HEK293T (cell line): ENCODE measurements around the gene DMRTC2.

ENCODE experiments used
- ARNT ChIP-seq: fragments of 450-650 bp; IDR thresholded peaks from 2 replicates; pipeline ENCODE4 v1.6.1; 2017; ENCODE audit warnings: mild to moderate bottlenecking
- ELF4 ChIP-seq: fragments of 450-650 bp; IDR thresholded peaks from 2 replicates; pipeline ENCODE4 v1.6.1; 2017; ENCODE audit warnings: antibody characterized with exemption
- FOXA1 ChIP-seq: fragments of 450-650 bp; IDR thresholded peaks from 2 replicates; pipeline ENCODE4 v1.6.1; 2016; ENCODE audit warnings: mild to moderate bottlenecking
- FOXK2 ChIP-seq: fragments of 450-650 bp; IDR thresholded peaks from 2 replicates; pipeline ENCODE4 v1.6.1; 2016; ENCODE audit warnings: mild to moderate bottlenecking
- NFRKB ChIP-seq: fragments of 450-650 bp; IDR thresholded peaks from 2 replicates; pipeline ENCODE4 v1.6.1; 2016; ENCODE audit warnings: mild to moderate bottlenecking, moderate library complexity

DNA sequence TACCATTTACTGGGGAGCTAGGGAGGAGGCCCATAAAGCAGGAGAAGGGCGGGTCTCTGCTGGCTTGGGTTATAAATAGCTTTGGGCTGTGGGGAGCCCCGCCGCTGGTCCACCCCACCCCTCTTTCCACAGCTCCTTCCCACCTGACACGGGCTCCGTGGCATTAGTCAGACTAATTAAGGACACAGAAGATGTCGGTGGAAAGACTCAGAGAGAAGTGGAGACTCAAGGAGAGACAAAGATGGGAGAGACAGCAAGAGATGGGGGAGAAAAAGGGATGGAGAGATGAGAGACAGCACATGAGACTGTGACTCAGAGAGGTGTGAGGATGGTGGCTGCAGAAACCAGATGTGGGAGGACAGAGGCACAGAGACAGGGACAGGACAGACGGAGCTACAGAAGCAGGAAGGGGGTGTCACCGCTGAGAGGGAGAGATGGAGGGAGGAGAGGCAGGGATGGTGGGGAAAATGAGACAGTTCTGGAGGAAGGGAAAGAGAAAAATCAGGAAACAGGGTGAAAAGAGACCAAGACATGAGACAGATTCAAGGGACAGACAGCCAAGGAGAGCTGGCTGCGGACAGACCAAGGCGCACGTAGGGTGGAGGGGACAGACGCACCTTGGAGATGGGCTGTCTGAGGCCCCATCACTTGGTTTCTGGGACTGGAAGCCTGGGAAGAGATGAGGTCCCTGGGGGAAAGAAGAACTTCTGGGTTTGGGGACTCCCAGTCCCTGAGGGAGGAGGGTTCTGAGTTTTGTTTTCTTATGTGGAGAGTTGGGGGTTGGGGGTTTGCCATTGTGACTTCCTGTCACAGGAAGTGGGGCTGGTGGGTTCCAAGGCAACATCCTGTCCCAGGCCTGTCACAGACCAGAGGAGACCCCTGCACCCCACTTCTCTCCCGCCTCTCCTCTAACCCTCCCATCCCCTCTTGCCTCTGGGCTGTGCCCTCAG lies 42.2 kb downstream of the DMRTC2 start:
- TF ChIP-seq NFRKB = no peak
- no peak for TF ChIP-seq FOXK2
- TF ChIP-seq FOXA1 = no peak
- TF ChIP-seq ELF4 = no peak
- no peak for TF ChIP-seq ARNT
